ENCODE data around the gene HSPB2. TPM values are rescaled to one million over a fixed set of nuclear protein-coding genes. Genes with fewer than 3 reads are reported as not detected.

Gene HSPB2
- total RNA-seq, 2 experiments from 2014 or later: 0.23 TPM; not detected in 1

GRCh38 chr11:111905411-111905810 is 7.1 kb upstream of the HSPB2 start:
- no peaks in the 10 kb centered on the region for H3K9me3 Mint-ChIP-seq
- no peak overlapping the region for H3K27ac Mint-ChIP-seq
- no peak for DNase-seq
- ATAC-seq (ENCODE audit: low read depth): no peak
- no peak overlapping the region for H3K4me3 Mint-ChIP-seq
- POLR2A ChIA-PET: no interaction called here
- H3K4me1 Mint-ChIP-seq: no peaks in the 10 kb centered on the region
- peaks cover 3% of the 10 kb centered on the region for H3K36me3 Mint-ChIP-seq
- H3K27me3 Mint-ChIP-seq: peaks cover 8% of the 10 kb centered on the region

GRCh38 chr11:111906680-111907079 is 5.9 kb upstream of the HSPB2 start:
- Mint-ChIP-seq H3K27me3 (peaks cover 21% of the 10 kb centered on the region), H3K4me3 (no peak overlapping the region), H3K4me1 (no peaks in the 10 kb centered on the region), H3K27ac (no peak overlapping the region), H3K36me3 (peaks cover 3% of the 10 kb centered on the region), H3K9me3 (no peaks in the 10 kb centered on the region)
- POLR2A ChIA-PET: no interaction called here
- DNase-seq (no peak), ATAC-seq (ENCODE audit: low read depth) (no peak)

DNA sequence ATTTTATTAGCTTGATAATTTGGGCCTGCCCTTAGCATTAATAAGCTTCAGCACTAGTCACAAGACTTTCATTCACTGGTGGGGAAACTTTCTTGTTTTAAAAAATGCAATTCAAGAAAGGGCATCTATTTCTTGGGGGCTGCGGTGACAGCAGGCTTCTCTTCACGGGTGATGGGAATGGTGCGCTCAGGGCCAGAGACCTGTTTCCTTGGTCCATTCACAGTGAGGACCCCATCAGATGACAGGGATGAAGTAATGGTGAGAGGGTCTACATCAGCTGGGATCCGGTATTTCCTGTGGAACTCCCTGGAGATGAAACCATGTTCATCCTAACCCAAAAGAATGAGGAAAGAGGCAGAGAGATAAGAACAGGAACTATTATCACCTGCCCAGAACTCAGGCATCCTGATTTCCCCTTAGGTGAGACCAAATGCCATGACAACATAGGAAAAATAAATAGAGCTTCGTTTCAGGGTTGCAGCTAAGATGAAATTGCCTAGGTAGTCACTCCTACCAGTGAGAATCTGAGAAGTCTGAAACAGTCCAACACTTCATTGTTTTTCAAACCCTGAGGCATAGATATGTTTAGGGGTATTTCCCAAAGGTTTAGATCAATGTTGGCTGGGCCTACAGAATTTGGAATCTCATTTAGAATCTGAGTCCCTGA is 3.8 kb upstream of the HSPB2 start:
- H3K36me3 Mint-ChIP-seq: peaks cover 3% of the 10 kb centered on the region
- H3K27ac Mint-ChIP-seq: no peak overlapping the region
- H3K4me3 Mint-ChIP-seq: no peak overlapping the region
- POLR2A ChIA-PET: interaction anchor here (0.6 kb wide), 1 partner anchor 193 kb away, joined by 7 read pairs; no protein-coding TSS in a partner anchor
- no peaks in the 10 kb centered on the region for H3K4me1 Mint-ChIP-seq
- ATAC-seq (ENCODE audit: low read depth) (no peak), DNase-seq (no peak)
- no peaks in the 10 kb centered on the region for H3K9me3 Mint-ChIP-seq
- peaks cover 37% of the 10 kb centered on the region for H3K27me3 Mint-ChIP-seq

DNA sequence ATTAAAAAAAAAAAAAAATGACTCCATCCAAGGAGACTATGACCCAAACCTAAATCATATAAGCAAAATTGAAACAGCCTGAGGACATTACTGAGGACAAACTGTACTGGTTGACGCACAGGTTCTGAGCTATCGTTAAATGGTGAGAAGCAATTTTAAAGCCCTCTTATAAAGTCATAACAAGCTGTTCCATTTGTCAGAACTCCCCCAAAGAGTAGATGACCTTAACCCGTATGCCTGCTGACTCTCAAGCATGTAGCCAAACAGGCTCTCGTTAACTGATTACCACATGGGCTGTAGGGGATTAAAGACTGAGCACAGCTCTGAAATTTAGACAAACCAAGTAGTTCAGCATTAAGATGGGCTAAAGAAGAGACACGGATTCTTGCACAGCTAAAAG is 3.2 kb upstream of the HSPB2 start:
- Mint-ChIP-seq H3K27ac (no peak overlapping the region), H3K27me3 (peaks cover 42% of the 10 kb centered on the region)

DNA sequence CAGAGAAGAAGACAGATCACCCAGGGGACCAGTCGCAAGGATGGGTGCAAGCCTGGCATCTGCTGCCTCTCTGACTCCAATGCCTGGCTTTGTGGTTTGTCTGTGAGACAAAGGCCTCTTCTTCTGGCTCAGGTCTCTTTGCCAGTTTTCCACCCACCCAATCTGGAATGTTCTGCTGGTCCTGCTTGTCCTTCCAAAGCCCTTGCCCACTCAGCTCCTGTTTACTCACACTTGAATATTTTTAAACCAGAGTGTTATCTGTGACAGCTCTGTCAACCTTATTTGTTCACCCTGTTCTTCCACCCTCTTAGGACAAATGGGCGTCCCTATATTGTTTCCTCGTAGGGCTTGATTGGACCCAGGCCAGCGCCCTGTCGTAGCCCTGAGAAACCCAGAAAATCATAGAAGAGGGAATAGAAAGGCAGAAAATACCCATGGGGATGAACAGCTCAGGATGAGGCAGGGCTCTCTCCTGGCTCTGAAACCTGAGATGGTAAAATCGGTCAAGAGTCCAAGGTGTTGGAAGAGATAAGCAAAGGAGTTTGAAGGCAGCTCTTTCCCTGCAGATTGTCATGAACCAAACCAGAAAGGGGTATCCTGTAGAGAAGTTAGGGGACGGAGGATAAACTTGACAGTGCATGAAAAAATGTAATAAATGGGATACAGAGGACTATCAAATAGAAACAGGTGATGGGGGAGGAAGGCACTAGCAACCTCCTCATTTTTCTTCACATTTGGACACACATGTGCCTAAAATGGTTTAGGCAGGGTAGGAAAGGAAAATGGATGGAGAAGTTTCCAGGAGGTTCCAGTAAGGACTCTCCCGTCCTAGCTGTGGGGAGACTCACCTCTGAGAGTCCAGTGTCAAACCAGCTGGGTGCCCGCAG is 1.6 kb upstream of the HSPB2 start:
- H3K4me1 Mint-ChIP-seq: no peaks in the 10 kb centered on the region
- no peak overlapping the region for H3K4me3 Mint-ChIP-seq
- no peaks in the 10 kb centered on the region for H3K36me3 Mint-ChIP-seq
- H3K9me3 Mint-ChIP-seq: no peaks in the 10 kb centered on the region
- H3K27ac Mint-ChIP-seq: no peak overlapping the region
- POLR2A ChIA-PET: no interaction called here
- H3K27me3 Mint-ChIP-seq: peaks cover 54% of the 10 kb centered on the region
- DNase-seq (no peak), ATAC-seq (ENCODE audit: low read depth) (no peak)

More for the DNA sequence above, 3.2 kb upstream of the HSPB2 start:
- Mint-ChIP-seq H3K4me3 (no peak overlapping the region), H3K36me3 (peaks cover 3% of the 10 kb centered on the region), H3K9me3 (no peaks in the 10 kb centered on the region), H3K4me1 (no peaks in the 10 kb centered on the region)
- DNase-seq (no peak), ATAC-seq (ENCODE audit: low read depth) (no peak)
- POLR2A ChIA-PET: interaction anchor here (0.6 kb wide), 1 partner anchor 194 kb away, joined by 7 read pairs; no protein-coding TSS in a partner anchor

DNA sequence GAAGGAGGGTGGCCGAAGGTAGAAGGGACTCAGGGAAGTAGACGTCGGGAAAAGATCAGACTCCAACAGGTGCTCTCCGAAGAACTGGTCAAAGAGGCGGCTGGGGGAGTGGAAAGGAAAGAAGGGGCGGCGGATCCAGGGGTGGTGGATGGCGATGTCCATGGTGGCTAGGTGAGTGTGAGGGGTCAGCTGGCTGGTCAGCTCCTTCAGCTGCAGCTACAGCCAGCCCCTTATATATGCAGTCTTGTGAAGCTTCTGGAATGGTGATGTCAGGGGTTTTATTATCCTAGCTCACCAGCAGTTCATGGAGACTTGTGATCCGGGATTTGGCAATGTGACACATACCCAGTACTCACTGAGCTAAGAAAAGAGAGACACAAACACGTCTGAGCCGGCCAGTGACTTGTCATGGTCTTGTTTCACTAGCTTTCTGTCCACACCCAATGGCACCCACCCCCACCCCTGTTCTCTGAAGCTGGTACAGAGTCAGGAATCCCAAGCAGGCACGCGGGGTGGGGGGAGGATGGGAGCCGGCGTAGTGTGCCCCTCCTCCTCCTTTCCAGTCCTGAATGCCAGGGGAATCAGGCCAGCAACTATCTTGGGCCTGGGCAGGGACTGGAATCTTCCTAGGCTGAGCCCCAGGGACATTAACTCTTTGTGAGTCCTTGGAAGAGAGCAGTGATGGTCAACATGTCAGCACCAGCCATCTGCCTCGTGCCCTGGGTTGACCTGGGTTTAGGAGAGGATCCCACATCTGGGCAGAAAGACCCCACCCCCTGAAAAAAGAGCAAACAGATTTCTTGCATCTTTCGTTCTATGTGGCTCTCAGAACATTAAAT is 752 bp upstream of the HSPB2 start, which contains the start of gene CRYAB:
Gene CRYAB, minus strand, starts transcription at position 208 of the 839 bp plus-strand sequence. Its CDS starts 46 bp downstream, at position 162.
- DNase-seq (no peak), ATAC-seq (ENCODE audit: low read depth) (no peak)
- Mint-ChIP-seq H3K4me3 (no peak within 1 kb of the TSS), H3K9me3 (no peaks in the 10 kb centered on the region), H3K27me3 (peaks cover 54% of the 10 kb centered on the region), H3K36me3 (no peaks in the 10 kb centered on the region), H3K4me1 (no peaks in the 10 kb centered on the region), H3K27ac (no peak within 1 kb of the TSS)
- POLR2A ChIA-PET: no interaction called here

DNA sequence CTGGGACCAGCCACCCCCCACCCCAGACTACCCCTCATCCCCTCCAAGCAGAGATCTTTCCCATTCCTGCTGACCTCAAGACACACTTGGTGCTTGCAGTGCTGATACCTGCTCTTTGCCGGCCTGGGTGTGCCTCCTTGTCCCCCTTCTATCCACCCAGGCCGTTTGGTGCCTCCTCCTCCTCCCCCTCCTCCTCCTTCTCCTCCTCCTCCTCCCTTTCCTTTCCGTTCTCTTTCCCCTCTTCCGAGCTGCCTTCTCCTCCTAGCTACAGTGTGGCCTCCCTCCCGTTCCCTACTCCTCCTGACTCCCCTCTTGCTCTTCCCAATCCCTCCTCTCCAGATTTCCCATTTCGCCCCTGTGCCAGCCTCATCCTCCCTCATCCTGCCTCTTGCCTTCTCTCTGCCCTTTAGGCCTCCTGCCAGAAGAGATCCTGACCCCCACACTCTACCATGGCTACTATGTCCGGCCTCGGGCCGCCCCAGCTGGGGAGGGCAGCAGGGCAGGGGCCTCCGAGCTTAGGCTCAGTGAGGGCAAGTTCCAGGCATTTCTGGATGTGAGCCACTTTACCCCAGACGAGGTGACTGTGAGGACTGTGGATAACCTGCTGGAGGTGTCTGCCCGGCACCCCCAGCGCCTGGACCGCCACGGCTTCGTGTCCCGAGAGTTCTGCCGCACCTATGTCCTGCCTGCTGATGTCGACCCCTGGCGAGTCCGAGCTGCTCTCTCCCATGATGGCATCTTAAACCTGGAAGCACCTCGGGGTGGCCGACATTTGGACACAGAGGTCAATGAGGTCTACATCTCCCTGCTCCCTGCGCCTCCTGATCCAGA is 712 bp downstream of the HSPB2 start:
- H3K4me1 Mint-ChIP-seq: no peaks in the 10 kb centered on the region
- POLR2A ChIA-PET: interaction anchor here (1.1 kb wide), 1 partner anchor 13 kb away, joined by 3 read pairs; no protein-coding TSS in a partner anchor
- H3K4me3 Mint-ChIP-seq: no peak overlapping the region
- ATAC-seq (ENCODE audit: low read depth) (no peak), DNase-seq (no peak)
- H3K27me3 Mint-ChIP-seq: peaks cover 51% of the 10 kb centered on the region
- H3K9me3 Mint-ChIP-seq: no peaks in the 10 kb centered on the region
- no peaks in the 10 kb centered on the region for H3K36me3 Mint-ChIP-seq
- H3K27ac Mint-ChIP-seq: no peak overlapping the region

DNA sequence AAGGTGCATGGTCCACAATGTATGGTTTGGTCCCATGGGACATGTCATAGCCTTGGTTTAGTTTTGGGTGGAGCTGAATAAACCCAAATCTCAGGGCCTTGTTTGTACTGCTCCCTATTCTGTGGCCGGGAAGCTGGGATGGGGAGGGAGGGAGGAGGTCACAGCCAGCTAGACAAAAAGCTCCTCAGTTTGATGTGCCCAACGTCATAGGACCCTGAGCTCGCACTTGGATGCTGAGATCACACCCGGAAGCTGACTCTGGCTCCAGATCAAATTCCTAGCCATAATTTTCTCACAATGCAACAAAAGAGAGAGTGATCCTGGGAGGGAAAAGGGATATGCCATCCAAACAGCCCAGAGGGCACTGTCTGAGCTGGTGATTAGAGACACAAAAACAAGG is 1.5 kb downstream of the HSPB2 start:
- Mint-ChIP-seq H3K9me3 (no peaks in the 10 kb centered on the region), H3K4me3 (no peak overlapping the region), H3K27me3 (peaks cover 50% of the 10 kb centered on the region), H3K27ac (no peak overlapping the region), H3K36me3 (no peaks in the 10 kb centered on the region), H3K4me1 (no peaks in the 10 kb centered on the region)
- POLR2A ChIA-PET: interaction anchor here (0.6 to 1.1 kb wide), 2 partner anchors 13 to 103 kb away, joined by 3 read pairs; no protein-coding TSS in a partner anchor
- ATAC-seq (ENCODE audit: low read depth) (no peak), DNase-seq (no peak)

GRCh38 chr11:111916768-111917167 is 4.2 kb downstream of the HSPB2 start:
- Mint-ChIP-seq H3K9me3 (no peaks in the 10 kb centered on the region), H3K27ac (no peak overlapping the region), H3K4me3 (no peak overlapping the region), H3K36me3 (no peaks in the 10 kb centered on the region), H3K27me3 (peaks cover 36% of the 10 kb centered on the region), H3K4me1 (no peaks in the 10 kb centered on the region)
- no peak for DNase-seq
- POLR2A ChIA-PET: no interaction called here
- ATAC-seq (ENCODE audit: low read depth): no peak

- peaks cover 34% of the 10 kb centered on the region for H3K27me3 Mint-ChIP-seq
- H3K36me3 Mint-ChIP-seq: no peaks in the 10 kb centered on the region
- H3K27ac Mint-ChIP-seq: no peak overlapping the region
- ATAC-seq (ENCODE audit: low read depth) (no peak), DNase-seq (no peak)
- H3K4me3 Mint-ChIP-seq: no peak overlapping the region
- no peaks in the 10 kb centered on the region for H3K4me1 Mint-ChIP-seq
- H3K9me3 Mint-ChIP-seq: no peaks in the 10 kb centered on the region
- POLR2A ChIA-PET: interaction anchor here (0.7 to 1.2 kb wide), 3 partner anchors 9 to 19 kb away, joined by 3 to 4 read pairs (median 4); no protein-coding TSS in a partner anchor
Measured at GRCh38 chr11:111917312-111917711, 4.8 kb downstream of the HSPB2 start.

GRCh38 chr11:111917788-111918187 is 5.3 kb downstream of the HSPB2 start:
- Mint-ChIP-seq H3K27ac (no peak overlapping the region), H3K27me3 (peaks cover 34% of the 10 kb centered on the region), H3K9me3 (no peaks in the 10 kb centered on the region), H3K4me3 (no peak overlapping the region), H3K4me1 (no peaks in the 10 kb centered on the region), H3K36me3 (no peaks in the 10 kb centered on the region)
- ATAC-seq (ENCODE audit: low read depth) (no peak), DNase-seq (no peak)
- POLR2A ChIA-PET: interaction anchor here (0.7 to 1.2 kb wide), 3 partner anchors 8 to 19 kb away, joined by 3 to 4 read pairs (median 4); no protein-coding TSS in a partner anchor
